Measurements from ENCODE around the gene PEX5L.
"Not testable (repeated sequence)": the region's sequence is repeated elsewhere in the genome, so short reads cannot be mapped to it uniquely, and the experiment has no call there.

PEX5L gene

DNA sequence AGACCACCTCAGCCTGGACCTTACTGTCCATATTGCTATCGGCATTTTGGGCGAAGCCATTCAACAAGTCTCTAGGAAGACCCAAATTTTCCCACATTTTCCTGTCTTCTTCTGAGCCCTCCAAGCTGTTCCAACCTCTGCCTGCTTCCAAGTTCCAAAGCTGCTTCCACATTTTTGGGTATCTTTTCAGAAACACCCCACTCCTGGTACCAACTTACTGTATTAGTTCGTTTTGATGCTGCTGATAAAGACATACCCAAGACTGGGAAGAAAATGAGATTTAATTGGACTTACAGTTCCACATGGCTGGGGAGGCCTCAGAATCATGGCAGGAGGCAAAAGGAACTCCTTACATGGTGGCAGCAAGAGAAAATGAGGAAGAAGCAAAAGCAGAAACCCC is 28.4 kb downstream of the PEX5L start:
- not testable (repeated sequence) for DNase-seq (ENCODE audit: low read depth in 3 of 3)

DNA sequence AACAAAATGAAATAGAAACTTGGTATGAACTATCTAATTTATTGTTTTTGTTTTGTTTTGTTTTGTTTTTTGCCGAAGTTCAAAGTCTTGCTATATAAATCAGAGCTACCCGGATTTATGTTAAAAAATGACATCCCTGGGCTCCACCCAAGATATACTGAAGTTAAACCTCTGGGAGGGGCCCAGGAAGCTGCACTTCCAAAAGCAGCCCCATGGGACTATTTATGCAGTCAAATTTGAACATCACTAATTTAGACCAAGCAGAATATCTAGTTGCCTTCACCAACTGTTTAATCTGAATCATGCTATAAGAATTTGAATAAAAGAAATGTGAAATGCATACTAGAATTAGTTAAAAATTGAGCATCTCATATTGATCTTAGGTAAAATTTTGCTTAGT is 32.2 kb downstream of the PEX5L start:
- no peak for DNase-seq (ENCODE audit: low read depth in 3 of 3)

DNA sequence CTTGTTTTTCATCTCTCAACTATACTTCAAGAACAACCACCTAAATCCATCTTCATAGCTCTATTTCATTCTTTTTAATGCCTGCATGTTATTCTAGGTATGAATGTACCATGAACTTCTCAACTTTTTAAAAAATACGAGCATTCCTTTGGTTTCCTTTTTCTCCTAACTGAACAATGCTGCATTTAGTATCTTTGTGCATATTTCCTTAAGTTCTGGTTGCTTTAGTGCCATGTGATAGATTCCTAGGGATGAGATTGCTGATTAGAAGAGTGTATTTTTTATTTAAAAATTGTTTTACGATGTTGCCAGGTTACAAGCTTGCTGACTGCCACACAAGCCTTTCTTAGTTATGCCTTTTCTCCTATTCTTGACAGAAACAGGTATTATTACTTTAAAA is 34.7 kb downstream of the PEX5L start:
- no peak for DNase-seq (ENCODE audit: low read depth in 3 of 3)

DNA sequence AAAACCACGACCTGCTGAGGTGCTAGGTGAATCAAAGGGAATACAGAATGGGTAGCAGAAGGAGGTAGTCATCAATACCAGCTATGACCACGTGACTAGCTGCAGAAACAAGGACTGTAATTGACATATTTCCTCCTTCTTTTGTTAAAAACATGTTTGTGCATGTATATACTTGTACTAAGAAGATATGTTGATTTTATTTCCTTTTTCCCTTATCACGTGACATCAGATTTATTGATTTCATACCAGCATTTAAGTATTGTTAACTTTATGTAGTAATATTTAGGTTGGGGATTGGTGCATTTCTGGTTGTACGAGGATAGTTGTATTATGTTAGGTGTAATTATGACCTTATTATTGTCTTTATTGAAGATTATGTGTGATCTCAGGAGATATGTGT is 36.2 kb downstream of the PEX5L start:
- DNase-seq (ENCODE audit: low read depth in 3 of 3), result no peak

DNA sequence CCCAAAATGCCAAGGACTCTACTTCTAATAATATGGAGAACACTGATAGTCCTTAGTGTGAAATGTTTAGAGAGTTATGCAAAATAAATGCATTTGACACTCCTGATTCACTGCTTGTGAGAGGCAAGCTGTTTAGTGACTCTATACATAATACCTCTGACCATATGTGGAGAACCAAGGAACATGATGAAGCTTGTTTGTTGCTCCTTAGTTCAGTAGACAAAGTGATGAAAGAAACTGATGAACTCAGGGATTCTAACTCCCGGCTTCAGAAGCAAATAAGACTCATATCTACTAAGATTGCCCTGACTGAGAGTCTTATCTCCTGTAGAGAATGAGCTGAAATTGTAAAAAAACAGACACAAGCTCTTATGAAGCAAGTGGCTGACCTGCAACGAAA is 41.3 kb downstream of the PEX5L start:
- DNase-seq (ENCODE audit: low read depth in 3 of 3), result no peak

DNA sequence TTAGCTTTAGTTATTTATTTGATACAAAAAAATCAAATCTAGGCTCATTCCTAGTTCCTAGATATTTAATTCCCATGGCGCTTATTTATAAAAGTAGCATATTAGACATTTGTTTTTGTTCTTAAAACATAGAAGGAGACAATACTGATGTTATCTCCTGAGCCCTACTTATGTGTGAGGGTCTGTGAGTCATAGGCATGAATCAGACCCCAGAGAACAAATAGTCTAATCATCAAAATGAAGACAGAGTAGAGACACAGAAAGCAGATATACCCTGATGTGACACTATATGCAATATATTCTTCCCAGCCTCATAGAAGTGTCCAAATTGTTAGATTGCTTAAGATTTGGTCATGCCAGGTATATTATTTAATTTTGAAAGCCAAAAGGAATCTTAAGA is 44.9 kb downstream of the PEX5L start:
- DNase-seq (ENCODE audit: low read depth in 3 of 3), result no peak

DNA sequence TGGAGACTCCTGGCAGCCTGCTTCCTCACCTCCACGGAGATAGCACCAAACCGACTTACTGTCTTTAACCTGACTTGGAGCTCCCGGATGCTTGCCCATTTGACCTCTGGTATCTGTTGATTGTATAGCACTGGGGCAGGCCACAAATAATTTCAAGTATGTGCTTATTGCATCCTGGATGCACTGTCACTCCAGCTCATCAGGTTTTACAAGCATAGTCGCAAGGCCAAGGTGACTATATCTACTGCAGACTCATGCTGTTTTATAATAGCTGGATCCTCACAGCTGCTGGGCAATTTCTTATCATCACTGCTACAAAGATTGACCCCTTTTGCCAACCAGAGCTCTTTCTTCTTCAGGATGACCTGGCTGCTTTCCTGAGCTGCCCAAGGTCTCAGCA is 45.6 kb downstream of the PEX5L start:
- DNase-seq (ENCODE audit: low read depth in 3 of 3), result no peak

DNA sequence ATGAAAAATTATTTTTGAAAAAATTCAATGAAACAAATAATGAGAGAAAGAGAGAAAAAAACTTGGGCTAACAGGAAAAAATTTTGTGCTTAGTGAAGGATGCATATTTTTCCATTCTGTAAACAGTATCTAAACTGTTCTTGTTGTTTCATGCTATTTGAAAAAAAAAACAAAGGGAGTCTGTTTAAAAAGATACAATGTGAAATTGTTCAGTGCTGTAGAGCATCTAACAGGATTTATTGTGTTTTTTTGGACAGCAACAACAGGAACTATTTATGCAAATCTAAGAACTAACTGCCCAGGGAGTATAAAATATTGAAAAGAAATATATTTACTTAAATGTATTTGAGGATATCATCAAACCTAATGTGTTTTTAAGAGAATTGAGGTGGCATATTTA is 55.1 kb downstream of the PEX5L start:
- DNase-seq (ENCODE audit: low read depth in 3 of 3), result no peak

DNA sequence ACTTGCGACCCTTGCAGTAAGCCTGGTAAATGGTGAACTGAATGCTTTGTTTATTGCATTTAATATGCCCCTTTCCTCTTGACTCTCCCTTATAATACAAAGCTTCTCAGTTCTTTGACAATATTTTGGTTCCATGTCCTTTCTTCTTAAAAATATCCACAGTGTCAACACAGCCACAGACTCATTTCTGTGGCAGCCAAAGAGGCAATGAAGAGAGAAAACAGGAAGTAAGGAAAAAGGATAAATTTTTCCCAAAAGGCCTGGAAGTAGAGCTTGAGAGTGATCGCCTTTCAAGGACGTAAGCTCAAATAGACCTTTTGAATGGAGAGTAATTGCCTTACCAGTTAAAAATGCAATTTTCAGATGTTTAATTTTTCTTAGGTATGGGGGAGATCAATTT is 59.4 kb downstream of the PEX5L start:
- no peak for DNase-seq (ENCODE audit: low read depth in 3 of 3)

DNA sequence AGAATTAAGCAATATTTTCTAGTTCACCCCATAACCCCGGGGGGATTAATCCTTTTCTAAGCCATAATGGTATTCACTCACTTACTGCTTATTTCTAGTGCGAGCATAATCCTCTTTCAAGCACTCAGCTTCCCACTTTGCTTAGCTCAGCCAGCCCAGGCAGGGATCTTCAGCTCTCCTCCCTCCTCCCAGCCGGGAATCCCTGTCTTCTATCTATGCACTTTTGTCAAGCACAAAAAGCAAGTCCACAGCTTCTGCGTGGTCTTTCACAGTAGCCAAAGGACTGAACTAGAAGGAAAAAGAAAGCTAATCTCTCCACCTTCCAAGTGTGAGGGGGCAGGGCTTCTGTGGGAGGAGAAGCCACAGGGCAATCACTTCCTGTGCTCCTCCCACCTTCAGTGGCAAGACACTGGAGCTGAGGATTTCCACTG is 62.8 kb downstream of the PEX5L start:
- DNase-seq (ENCODE audit: low read depth in 3 of 3), result no peak

DNA sequence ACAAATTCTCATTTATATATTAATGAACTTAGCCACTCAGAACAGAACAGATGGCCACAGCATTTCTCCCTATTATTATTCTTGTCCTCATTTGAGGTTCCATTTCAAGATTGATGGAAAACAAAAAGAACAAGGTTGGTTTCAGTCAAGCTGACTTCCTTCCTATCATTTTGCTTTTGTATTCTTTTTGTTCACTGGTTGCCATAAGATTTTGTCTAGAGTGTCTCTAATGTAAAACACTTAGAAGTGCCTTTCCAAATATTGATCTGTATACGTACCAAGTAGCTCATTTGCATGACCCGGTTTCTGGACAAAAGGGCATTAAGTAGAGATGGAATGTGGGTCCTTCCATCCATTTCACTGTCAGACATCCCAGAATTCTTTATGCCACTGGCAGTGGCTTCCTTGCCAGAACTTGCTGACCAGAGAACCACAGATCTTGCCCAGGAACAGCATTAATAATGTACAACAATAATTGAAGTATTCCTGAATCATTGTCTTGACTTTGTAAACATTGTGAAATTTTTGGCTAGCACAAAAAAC is 63.8 kb downstream of the PEX5L start:
- DNase-seq (ENCODE audit: low read depth in 3 of 3), result no peak

DNA sequence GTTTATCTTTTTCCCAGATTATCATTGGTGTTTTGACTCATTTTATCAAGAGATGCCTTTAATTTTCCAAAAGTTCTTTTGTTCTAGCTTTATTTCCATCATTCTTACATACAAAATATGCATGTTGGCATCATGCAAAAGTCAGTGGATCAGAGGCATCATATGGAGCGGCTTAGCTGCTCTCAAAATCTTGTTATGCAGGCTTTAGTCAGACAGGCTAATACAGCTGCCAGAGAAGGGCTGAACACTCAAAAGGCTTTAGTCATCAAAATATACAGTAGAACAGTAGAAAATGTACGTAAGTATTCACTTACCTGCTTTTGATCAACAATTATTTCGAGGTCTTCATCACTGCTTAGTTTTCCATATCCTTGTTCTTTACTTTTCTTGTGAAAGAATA is 65.5 kb downstream of the PEX5L start:
- DNase-seq (ENCODE audit: low read depth in 3 of 3), result no peak

DNA sequence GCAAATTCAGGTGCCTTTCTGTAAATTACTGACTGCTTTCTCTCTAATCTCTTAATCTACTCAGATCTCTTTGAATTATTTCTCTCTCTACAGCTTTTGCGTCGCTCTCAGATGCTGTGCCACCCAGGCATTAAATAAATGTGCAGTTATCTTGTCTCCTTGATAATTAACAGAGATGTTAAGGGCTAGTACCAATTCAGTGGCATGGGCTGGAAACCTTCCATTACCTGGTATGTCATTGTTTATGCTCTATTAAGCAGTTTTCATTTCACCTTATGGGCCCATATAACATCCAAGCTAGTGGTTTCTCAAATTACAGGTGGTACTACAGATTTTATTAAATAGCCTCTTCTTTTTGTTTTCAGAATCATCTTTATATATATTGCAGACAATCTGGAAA is 66.0 kb downstream of the PEX5L start:
- no peak for DNase-seq (ENCODE audit: low read depth in 3 of 3)

DNA sequence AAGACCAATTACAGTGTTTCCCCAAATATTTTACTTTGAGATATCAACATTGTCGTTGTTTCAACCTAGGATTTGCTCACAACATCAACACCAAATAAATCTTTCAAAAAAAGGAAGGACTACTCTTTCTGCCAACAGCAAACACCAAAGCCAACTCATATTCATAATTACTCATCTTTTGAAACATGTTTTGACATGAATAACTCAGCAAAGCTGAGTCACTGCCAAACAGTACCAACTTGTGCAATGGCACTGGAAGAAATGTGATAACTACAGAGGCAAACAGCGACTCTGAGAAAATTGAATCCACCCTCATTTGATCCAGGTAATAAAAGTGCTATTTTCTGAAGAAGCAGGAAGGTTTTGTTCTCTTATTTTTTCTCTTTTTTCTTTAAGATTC is 67.2 kb downstream of the PEX5L start:
- no peak for DNase-seq (ENCODE audit: low read depth in 3 of 3)

DNA sequence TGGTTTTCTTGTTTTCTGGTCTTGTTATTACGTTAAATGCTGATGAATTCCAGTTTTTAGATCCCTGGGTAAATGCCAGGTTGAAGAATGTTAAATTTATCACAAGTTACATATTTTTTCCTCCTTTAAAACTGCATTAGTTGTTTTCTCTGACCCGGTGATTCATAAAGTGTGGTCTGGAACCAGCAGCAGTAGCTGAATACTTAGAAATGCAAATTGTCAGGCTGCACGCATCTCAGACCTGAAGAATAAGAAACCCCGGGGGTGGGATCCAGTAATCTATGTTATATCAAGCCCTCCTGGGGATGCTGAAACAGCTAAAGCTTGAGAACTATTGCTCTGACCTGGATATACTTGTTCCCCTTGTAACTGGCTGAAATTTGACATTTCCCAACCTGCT is 69.1 kb downstream of the PEX5L start:
- no peak for DNase-seq (ENCODE audit: low read depth in 3 of 3)

DNA sequence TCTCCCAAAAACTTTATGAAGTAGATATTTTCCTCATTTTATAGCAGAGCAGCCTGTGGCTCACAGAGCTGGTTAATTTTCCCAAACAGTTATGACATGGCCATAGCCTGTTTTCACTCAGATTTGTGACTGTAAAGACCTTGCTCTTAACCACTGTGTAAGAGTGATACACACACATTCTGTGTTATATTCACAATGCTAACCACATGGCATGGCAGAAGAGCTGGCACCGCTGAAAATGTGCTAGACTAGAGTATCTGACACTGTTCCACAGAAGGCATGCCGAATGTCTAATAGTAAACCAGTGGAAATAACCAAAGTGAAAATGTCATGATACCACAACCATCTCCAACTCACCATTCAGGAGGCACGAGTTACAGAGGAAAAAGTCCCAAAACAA is 71.8 kb downstream of the PEX5L start:
- no peak for DNase-seq (ENCODE audit: low read depth in 3 of 3)

DNA sequence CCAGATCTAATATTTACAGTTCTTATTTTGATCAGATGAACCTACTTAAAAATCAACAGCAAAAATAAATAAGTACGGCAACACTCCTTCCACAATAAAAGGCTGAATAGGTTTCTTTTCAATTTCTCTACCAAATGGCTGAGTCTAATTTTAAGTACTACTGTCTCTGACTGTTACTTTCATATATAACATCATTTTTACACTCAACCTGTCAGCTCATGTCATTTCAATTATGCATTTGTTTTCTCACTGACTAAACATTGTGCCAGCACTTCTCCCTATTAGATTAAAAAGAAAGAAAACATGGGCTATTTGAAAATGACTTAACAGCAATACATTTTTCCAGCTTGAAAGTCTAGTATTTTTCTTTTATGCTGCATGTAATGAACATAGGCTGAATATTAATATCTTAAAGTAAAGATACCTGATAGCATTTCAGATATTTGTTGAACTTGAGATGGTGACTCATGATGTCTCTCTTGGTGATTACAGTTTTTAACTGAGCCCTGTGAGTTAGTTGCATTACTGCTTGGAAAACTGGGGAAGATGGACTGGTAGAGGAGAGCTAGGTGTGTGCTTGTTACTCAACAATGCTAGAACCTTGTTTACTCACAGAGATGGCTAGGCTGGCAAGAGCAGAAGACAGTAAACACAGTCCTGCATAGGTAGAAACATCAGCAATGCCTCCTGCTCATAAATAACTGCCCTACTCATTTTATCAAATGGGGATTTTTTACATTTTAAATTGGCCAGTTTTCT is 73.9 kb downstream of the PEX5L start:
- DNase-seq (ENCODE audit: low read depth in 3 of 3), result no peak

DNA sequence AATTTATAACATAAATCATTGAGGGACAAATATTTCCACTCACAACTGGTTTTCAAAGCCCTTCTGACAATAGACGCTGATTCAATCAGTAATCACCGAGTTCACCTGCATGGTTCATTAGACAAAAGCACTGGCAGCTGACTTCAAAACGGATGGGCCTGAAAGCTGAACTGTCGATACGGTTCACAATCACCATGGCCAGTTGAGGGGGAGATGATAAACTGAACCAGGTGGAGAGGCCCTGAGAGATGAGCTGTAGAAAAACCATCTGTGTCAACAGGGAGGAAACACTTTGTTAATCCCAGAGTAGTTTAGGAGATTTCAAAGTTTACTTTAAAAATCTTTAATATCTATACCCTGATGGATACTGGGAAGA is 75.0 kb downstream of the PEX5L start:
- DNase-seq (ENCODE audit: low read depth in 3 of 3), result no peak

DNA sequence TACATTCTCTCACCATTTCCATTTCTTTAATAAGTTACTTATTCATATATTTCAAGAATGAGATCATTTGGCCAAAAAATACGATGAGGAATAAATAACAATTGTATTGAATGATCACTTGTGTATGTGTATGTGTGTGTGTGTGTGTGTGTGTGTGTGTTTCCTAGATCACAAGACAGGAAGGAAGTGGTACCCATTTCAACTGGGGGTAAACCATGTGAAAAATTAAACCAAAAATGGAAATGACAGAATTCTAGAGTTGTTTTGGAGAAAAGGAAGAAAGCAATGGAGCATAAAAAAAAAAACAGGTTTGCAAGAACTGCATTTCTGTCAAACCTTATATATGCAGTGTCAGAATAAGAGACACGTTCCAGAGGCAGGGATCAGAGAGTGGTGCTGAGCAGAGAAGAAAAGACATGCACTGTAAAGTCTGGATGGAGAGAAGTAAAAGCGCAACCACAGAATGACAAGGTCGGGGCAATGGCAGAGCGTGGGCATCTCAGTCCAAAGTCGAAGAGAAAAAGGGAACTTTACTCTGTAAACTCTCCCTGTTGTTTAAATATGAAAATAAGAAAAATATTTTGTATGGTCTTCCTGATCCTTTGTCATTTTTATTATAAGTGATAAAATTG is 75.5 kb downstream of the PEX5L start:
- no peak for DNase-seq (ENCODE audit: low read depth in 3 of 3)

DNA sequence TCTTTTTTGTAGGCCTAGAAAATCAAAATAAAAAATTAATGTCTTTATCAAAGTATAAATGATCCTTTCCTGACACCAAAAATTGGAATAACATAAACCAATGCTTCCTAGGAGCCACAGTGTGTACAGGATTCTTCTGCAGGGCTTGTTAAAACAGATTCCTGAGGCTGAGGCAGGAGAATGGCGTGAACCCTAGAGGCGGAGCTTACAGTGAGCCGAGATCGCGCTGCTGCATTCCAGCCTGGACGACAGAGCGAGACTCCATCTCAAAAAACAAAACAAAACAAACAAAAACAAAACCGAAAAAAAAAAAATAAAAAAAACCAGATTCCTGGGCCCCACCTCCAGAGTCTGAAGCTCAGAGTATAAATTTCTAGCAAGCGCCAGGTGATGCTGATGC is 78.0 kb downstream of the PEX5L start:
- no peak for DNase-seq (ENCODE audit: low read depth in 3 of 3)

DNA sequence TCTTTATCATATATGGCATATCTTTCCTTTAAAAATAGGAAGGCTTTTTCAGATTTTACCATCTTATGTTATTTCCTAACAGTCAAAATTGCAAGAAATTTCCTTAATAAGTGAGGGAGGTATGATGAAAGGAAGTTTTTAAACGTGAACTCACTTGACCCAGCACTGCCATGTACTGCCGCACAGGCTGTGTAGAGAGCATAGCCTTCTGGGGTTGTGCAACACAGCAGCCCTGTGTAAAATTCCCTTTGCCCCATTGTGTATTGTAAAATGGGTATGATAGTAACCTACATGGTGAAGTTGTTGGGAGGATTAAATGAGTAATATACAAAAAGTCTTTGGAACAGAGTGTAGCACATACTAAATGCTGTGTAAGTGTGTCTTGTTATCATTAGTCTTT is 78.6 kb downstream of the PEX5L start:
- no peak for DNase-seq (ENCODE audit: low read depth in 3 of 3)

DNA sequence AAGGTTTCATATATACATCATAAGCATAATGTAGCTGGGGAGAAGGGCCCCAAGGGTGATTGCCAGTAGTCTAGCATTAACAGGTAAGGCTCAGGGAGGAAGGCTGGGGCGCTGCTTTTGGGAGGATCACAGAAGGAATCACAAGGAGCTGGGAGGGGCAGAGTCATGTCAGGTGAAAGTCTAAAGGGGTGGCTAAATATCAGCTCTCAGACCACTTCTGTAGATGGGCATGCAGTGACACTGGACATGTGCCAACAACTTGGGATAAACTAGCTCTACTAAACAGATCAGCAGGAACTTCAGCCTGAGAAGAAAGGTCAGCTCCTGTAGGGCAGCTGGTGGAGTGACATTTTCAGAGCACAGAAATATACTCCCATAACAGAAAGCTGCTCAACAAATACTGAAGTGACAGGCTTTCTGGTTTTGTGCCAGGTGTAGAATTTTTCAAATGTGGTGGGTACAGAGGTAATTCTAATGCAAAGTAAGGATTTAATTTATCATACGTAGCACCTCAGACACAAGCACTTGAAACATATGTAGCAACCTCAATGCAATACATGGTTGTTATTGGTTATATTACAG is 79.4 kb downstream of the PEX5L start:
- no peak for DNase-seq (ENCODE audit: low read depth in 3 of 3)

DNA sequence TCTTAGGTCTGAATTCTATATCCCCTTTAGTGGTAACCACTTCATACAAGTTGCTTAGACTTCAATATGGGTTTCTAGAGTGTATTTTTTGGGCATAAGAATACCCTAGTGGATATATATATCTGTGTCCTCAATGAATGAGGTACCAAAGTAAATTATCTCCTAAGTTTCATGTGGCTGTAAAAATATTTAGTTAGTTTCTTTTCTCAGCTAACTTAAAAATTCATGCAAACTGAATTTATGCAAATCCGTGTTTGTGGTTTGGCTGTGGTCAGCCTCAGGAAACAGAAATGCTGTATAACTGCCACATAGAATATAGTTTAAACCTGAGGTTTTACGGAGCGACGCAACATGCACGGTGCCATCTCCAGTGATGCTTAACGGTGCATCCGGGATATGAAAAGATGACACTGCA is 80.3 kb downstream of the PEX5L start:
- DNase-seq (ENCODE audit: low read depth in 3 of 3), result no peak
